GM13976 (cell line): ENCODE data around the gene HDAC6.

Experiments
- DNase-seq: peaks from one replicate; pipeline ENCODE4 v3.0.0; 2012; ENCODE audit warnings: low spot score
- in situ Hi-C: fragments of 300-500 bp; cut with MboI; formaldehyde crosslinking; loops from one replicate; pipeline ENCODE4 v1.12.0; 2022; ENCODE audit warnings: low sequenced_read_pairs, mixed read lengths, inconsistent platforms; ENCODE audit not compliant: unreplicated experiment
- TF ChIP-seq, protein P1 (sequence below): IDR thresholded peaks from 2 replicates; pipeline ENCODE4 v1.5.1; 2012; ENCODE audit warnings: borderline replicate concordance, mild to moderate bottlenecking; ENCODE audit not compliant: insufficient read depth; ENCODE audit errors: extremely low read depth, missing control alignments, control extremely low read depth

The HDAC6 gene

DNA sequence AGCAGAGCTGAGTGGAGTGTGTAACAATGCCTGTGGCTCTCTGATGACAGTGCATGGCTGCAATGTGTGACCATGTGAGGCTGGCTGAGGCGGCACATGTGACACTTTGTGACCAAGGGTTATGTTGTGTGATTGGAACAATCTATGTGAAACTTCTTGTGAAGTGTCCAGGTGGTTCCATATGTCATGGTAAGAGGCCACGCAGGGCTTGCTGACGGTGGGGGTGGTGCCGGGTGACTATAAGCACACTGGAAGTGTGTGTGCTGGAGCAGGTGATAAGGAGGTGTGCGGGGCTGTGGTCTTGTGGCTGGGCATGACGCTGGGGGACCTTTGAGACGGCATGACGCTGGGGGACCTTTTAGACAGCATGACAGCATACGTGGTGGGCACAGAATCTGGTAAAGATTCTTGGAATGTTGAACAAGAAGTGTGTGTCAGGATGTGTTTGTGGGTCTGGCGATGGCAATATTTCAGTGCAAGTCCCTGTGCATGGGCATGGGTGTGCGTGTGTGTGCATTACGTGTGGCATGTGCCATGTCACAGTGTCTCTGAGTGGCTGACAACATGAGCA, 7.4 kb upstream of the HDAC6 start:
- DNase-seq = no peak
- TF ChIP-seq, protein P1, sequence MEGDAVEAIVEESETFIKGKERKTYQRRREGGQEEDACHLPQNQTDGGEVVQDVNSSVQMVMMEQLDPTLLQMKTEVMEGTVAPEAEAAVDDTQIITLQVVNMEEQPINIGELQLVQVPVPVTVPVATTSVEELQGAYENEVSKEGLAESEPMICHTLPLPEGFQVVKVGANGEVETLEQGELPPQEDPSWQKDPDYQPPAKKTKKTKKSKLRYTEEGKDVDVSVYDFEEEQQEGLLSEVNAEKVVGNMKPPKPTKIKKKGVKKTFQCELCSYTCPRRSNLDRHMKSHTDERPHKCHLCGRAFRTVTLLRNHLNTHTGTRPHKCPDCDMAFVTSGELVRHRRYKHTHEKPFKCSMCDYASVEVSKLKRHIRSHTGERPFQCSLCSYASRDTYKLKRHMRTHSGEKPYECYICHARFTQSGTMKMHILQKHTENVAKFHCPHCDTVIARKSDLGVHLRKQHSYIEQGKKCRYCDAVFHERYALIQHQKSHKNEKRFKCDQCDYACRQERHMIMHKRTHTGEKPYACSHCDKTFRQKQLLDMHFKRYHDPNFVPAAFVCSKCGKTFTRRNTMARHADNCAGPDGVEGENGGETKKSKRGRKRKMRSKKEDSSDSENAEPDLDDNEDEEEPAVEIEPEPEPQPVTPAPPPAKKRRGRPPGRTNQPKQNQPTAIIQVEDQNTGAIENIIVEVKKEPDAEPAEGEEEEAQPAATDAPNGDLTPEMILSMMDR = no peak
- in situ Hi-C loops = no loop called here

DNA sequence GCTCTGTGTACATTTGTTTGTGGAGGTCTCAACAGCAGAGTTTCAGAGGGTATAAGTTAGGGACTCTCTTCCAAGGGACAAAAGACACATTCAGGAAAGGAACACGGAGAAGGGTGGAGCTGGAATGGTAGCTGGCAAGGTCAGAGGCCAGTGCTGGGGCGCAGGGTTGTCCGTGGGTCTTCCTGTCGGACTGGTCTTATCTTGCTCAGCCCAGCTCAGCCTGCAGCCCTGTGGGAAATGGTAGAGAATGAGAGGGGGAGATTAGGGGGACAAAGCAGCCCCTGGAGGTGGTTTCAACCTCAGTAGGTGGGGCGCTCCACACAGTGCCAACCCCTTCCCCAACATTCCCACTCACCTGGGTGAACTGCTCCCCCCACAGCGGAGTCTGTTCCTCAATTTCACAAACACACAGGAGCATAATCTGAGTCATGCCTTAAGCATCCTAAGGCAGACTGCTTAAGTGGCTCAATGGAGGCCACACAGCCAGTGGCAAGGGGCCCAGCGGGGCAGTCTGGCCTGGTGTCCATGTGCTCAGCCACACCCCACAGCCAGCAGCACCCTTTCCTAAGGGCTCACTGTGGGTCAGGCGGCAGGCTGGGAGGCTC, 6.9 kb upstream of the HDAC6 start:
- DNase-seq = no peak
- in situ Hi-C loops = no loop called here

DNA sequence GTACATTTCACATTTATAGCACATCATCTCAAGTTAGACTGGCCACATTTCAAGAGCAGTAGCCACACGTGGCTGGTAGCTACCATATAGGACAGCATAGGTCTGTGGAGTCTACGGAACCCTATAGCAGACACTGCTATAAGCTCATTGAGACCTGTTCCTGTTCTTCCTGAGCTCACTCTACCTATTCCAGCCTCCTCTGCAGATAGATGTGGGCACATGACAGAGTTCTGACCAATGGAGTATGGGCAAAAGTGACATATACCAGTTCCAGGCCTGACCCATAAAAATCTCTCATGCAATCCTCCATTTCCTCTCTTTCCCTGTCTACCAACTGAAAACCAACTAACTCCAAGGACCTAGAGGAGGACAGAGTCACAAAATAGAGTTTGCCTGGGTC, 3.5 kb upstream of the HDAC6 start:
- no peak for DNase-seq
- TF ChIP-seq, protein P1 = no peak
- in situ Hi-C loops = no loop called here

More for the DNA sequence above, 6.9 kb upstream of the HDAC6 start:
- TF ChIP-seq, protein P1 = no peak

DNA sequence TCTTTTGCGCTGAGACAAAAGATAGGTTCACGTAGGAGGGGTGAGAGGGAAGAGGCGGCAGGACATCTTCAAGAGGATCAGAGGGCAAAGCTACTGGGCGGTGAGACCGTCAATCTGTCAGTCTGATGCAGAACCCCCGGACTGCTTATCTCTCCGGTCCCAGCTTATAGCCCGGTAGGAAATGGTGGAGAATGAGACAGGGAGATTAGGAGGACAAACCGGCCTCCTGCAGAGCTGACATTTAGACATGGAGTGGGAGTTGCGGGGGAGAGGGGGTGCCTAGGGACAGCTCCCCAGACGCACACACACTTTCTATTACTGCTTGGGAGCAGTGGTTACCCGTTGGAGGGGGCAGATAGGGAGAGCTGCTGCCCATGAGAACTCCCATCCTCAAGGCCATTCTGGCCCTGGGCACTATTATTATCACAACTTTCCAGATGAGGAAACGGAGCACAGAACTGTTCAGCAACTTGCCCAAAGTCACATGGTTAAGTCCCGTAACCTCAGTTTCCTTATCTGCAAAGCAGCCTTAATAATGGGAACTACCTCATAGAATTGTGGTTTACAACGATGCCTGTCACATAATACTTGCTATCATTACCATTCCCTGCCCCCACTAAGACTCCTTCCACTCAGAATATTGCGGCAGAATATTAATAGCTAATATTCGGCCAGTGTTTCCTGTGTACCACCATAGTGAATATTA, 1.1 kb upstream of the HDAC6 start:
- in situ Hi-C loops = no loop called here
- TF ChIP-seq, protein P1 = no peak

DNA sequence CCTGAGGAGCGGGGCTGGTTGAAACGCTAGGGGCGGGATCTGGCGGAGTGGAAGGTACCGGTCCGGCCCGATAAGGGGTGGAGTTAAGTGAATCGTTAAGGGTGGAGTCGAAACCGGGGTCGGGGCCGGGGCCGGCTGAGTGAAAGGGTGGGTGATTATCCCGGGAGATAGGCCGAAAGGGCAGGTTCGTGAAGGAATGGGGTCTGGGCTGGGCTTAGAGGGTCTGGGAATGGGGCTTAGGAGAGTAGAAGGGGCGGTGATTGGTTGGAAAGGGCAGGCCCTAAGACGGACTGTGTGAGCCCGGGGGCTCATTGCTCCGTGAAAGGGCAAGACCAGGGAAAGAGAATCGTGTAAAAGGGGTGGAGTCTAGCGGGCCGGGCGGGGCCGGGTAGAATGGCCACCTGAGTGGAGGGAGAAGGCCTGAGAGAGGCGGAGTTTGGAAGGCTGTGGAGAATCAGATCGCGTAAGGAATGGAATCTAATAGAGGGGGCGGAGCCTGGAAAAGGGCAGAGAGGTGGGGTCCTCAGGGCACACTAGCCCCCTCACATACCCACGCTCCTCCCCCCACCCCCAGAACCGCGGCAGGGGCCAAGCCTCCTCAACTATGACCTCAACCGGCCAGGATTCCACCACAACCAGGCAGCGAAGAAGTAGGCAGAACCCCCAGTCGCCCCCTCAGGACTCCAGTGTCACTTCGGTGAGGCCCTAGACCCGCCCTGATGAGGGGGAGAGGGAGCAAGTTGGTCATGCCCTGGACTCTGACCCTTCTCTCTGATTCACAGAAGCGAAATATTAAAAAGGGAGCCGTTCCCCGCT, 430 bp downstream of the HDAC6 start:
- in situ Hi-C loops = no loop called here
- TF ChIP-seq, protein P1 = no peak

More for the DNA sequence above, 1.1 kb upstream of the HDAC6 start:
- DNase-seq = no peak

DNA sequence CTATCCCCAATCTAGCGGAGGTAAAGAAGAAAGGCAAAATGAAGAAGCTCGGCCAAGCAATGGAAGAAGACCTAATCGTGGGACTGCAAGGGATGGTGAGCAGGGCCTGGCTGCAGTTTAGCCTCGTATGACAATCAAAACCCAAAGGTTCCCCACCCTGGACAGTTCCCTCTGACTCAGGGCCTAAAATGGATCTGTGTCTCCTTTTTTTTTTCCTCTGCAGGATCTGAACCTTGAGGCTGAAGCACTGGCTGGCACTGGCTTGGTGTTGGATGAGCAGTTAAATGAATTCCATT, 986 bp downstream of the HDAC6 start:
- TF ChIP-seq, protein P1 = no peak
- in situ Hi-C loops = no loop called here
- DNase-seq = no peak

More for the DNA sequence above, 430 bp downstream of the HDAC6 start:
- DNase-seq = peak; percentile 75
